Measurements from ENCODE around the gene NTN4.

DNA sequence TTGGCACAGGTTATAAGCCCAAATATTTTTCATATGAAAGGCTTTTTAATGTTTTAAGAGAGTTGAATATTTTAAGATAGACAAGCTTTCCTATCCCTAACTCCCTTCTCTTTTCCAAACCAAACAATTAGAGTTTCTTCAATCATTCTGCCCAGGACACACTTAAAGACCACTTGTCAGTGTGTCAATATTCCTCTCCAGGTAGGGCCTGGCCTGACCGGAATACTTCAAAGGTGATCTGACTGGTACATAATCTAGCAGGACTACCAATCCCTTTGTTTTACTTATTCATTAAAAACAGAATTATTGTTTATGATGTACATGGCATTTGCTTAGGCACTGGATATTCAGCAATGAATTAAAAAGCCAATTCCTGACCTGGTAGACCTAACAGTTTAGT lies 44.0 kb upstream of the NTN4 start:
- TF ChIP-seq, protein P1, sequence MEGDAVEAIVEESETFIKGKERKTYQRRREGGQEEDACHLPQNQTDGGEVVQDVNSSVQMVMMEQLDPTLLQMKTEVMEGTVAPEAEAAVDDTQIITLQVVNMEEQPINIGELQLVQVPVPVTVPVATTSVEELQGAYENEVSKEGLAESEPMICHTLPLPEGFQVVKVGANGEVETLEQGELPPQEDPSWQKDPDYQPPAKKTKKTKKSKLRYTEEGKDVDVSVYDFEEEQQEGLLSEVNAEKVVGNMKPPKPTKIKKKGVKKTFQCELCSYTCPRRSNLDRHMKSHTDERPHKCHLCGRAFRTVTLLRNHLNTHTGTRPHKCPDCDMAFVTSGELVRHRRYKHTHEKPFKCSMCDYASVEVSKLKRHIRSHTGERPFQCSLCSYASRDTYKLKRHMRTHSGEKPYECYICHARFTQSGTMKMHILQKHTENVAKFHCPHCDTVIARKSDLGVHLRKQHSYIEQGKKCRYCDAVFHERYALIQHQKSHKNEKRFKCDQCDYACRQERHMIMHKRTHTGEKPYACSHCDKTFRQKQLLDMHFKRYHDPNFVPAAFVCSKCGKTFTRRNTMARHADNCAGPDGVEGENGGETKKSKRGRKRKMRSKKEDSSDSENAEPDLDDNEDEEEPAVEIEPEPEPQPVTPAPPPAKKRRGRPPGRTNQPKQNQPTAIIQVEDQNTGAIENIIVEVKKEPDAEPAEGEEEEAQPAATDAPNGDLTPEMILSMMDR (IDR thresholded peaks at IDR 0.05) = no peak
- no peak for TF ChIP-seq POLR2A (IDR thresholded peaks at IDR 0.05)

All from ovary (tissue), 3 donors.